Heart left ventricle (tissue), 13 donors: Measurements from ENCODE around the gene PLEKHG4.

Experiments
- POLR2A ChIP-seq, 2 donors: fragments of 450-650 bp; IDR thresholded peaks; one replicate each; pipeline ENCODE4 v1.6.1; 2017; ENCODE audit warnings: antibody characterized with exemption in 2 of 2, mild to moderate bottlenecking in 2 of 2, moderate library complexity in 2 of 2
- TF ChIP-seq, protein P1 (sequence below), 12 donors: fragments of 200-600 bp; sonication (generic) in 4 of 12; IDR thresholded peaks; one replicate each; pipeline versions ENCODE4 v1.5.0 to v1.8.0; 2018 to 2022; ENCODE audit warnings: antibody characterized with exemption in 12 of 12, mild to moderate bottlenecking in 5 of 12
- donor health status: ischemic (EF 13 %, LVEDD 7.1; RV severe dilation, severe dysfunction).
- donor health status: DM: no; HTN: yes; CAD: no.
- donor health status: DM: no; HTN: no; CAD: no.
- donor health status: ischemic (EF 25% LVEDD 6.9; RV normal size, moderate dysfunction).
- donor health status: ischemic (EF 25% LVEDD 5.7; RV mildly dilated, moderate dysfunction).
- donor health status: ischemic (EF 35%, LVEDD 5.7; RV mildly dilated, moderate dysfunction).
- donor health status: nonischemic (EF 11% LVEDD 7.7; RV severe dilation, severe dysfunction).
- donor health status: DM: yes; HTN: yes; CAD: no.
- donor health status: PGD.
- donor health status: ischemic (EF 29% LVEDD 5.4; RV normal size, mild dysfunction).
- donor health status: nonischemic (EF 23%, LVEDD 6.1; RV moderate dilation, normal function).

- TF ChIP-seq, protein P1, sequence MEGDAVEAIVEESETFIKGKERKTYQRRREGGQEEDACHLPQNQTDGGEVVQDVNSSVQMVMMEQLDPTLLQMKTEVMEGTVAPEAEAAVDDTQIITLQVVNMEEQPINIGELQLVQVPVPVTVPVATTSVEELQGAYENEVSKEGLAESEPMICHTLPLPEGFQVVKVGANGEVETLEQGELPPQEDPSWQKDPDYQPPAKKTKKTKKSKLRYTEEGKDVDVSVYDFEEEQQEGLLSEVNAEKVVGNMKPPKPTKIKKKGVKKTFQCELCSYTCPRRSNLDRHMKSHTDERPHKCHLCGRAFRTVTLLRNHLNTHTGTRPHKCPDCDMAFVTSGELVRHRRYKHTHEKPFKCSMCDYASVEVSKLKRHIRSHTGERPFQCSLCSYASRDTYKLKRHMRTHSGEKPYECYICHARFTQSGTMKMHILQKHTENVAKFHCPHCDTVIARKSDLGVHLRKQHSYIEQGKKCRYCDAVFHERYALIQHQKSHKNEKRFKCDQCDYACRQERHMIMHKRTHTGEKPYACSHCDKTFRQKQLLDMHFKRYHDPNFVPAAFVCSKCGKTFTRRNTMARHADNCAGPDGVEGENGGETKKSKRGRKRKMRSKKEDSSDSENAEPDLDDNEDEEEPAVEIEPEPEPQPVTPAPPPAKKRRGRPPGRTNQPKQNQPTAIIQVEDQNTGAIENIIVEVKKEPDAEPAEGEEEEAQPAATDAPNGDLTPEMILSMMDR (IDR thresholded peaks at IDR 0.05), result no peak
- no peak for TF ChIP-seq POLR2A (IDR thresholded peaks at IDR 0.05)
Observed at GRCh38 chr16:67268136-67268579, 11.2 kb upstream of the PLEKHG4 start.
